Measurements from ENCODE around the gene C10orf62. TPM values are rescaled to one million over a fixed set of nuclear protein-coding genes. Genes with fewer than 3 reads are reported as not detected.

C10orf62 gene
- total RNA-seq, 1 donor, result 0.36 TPM

GRCh38 chr10:97618285-97618684, 28.8 kb downstream of the C10orf62 start:
- no peaks in the 10 kb centered on the region for H3K4me1 ChIP-seq (ENCODE audit: insufficient read depth, low read length)
- no peaks in the 10 kb centered on the region for H3K9me3 ChIP-seq (ENCODE audit: low read depth, low read length)
- no peaks in the 10 kb centered on the region for H4K20me1 ChIP-seq (ENCODE audit: insufficient read depth, low read length)
- H3K27me3 ChIP-seq (ENCODE audit: insufficient read depth, low read length), result no peaks in the 10 kb centered on the region
- peaks cover 4% of the 10 kb centered on the region for H3K36me3 ChIP-seq (ENCODE audit: insufficient read depth, low read length)
- H3K4me3 ChIP-seq (ENCODE audit: insufficient read depth, low read length), result no peak overlapping the region
- H3K79me2 ChIP-seq (ENCODE audit: insufficient read depth, low read length), result peaks cover 2% of the 10 kb centered on the region
- TF ChIP-seq CTCF (IDR thresholded peaks at IDR 0.05; ENCODE audit: extremely low read depth, low read depth, low read length), result no peak
- H3K4me2 ChIP-seq (ENCODE audit: insufficient read depth, low read length), result no peak overlapping the region
- no peak overlapping the region for H2AFZ ChIP-seq (ENCODE audit: low read length)
- H3K27ac ChIP-seq (ENCODE audit: low read depth, low read length), result no peak overlapping the region
- no peak for DNase-seq (ENCODE audit: insufficient read length, low spot score, missing footprints)

GRCh38 chr10:97618733-97619132, 29.2 kb downstream of the C10orf62 start:
- H3K9me3 ChIP-seq (ENCODE audit: low read depth, low read length), result no peaks in the 10 kb centered on the region
- no peaks in the 10 kb centered on the region for H3K4me1 ChIP-seq (ENCODE audit: insufficient read depth, low read length)
- peaks cover 4% of the 10 kb centered on the region for H3K36me3 ChIP-seq (ENCODE audit: insufficient read depth, low read length)
- no peak overlapping the region for H3K27ac ChIP-seq (ENCODE audit: low read depth, low read length)
- no peak overlapping the region for H3K4me3 ChIP-seq (ENCODE audit: insufficient read depth, low read length)
- no peak for TF ChIP-seq CTCF (IDR thresholded peaks at IDR 0.05; ENCODE audit: extremely low read depth, low read depth, low read length)
- no peaks in the 10 kb centered on the region for H3K27me3 ChIP-seq (ENCODE audit: insufficient read depth, low read length)
- H2AFZ ChIP-seq (ENCODE audit: low read length), result no peak overlapping the region
- peaks cover 2% of the 10 kb centered on the region for H3K79me2 ChIP-seq (ENCODE audit: insufficient read depth, low read length)
- DNase-seq (ENCODE audit: insufficient read length, low spot score, missing footprints), result no peak
- no peak overlapping the region for H3K4me2 ChIP-seq (ENCODE audit: insufficient read depth, low read length)
- H4K20me1 ChIP-seq (ENCODE audit: insufficient read depth, low read length), result no peaks in the 10 kb centered on the region

- no peaks in the 10 kb centered on the region for H4K20me1 ChIP-seq (ENCODE audit: insufficient read depth, low read length)
- no peaks in the 10 kb centered on the region for H3K9me3 ChIP-seq (ENCODE audit: low read depth, low read length)
- no peak overlapping the region for H3K4me2 ChIP-seq (ENCODE audit: insufficient read depth, low read length)
- H3K79me2 ChIP-seq (ENCODE audit: insufficient read depth, low read length), result peaks cover 2% of the 10 kb centered on the region
- TF ChIP-seq CTCF (IDR thresholded peaks at IDR 0.05; ENCODE audit: extremely low read depth, low read depth, low read length), result no peak
- no peak overlapping the region for H2AFZ ChIP-seq (ENCODE audit: low read length)
- H3K27me3 ChIP-seq (ENCODE audit: insufficient read depth, low read length), result no peaks in the 10 kb centered on the region
- H3K36me3 ChIP-seq (ENCODE audit: insufficient read depth, low read length), result no peaks in the 10 kb centered on the region
- no peak overlapping the region for H3K27ac ChIP-seq (ENCODE audit: low read depth, low read length)
- H3K4me1 ChIP-seq (ENCODE audit: insufficient read depth, low read length), result no peaks in the 10 kb centered on the region
- H3K4me3 ChIP-seq (ENCODE audit: insufficient read depth, low read length), result no peak overlapping the region
- DNase-seq (ENCODE audit: insufficient read length, low spot score, missing footprints), result no peak
Observed at GRCh38 chr10:97623277-97623676, 33.8 kb downstream of the C10orf62 start.

GRCh38 chr10:97627731-97628130, 38.2 kb downstream of the C10orf62 start:
- no peak for DNase-seq (ENCODE audit: insufficient read length, low spot score, missing footprints)
- no peak overlapping the region for H3K27ac ChIP-seq (ENCODE audit: low read depth, low read length)
- TF ChIP-seq CTCF (IDR thresholded peaks at IDR 0.05; ENCODE audit: extremely low read depth, low read depth, low read length), result no peak

More at GRCh38 chr10:97627731-97628130, 38.2 kb downstream of the C10orf62 start:
- H3K36me3 ChIP-seq (ENCODE audit: insufficient read depth, low read length), result no peaks in the 10 kb centered on the region
- no peaks in the 10 kb centered on the region for H3K9me3 ChIP-seq (ENCODE audit: low read depth, low read length)
- H3K4me1 ChIP-seq (ENCODE audit: insufficient read depth, low read length), result no peaks in the 10 kb centered on the region
- H2AFZ ChIP-seq (ENCODE audit: low read length), result no peak overlapping the region
- H3K4me3 ChIP-seq (ENCODE audit: insufficient read depth, low read length), result no peak overlapping the region
- H3K4me2 ChIP-seq (ENCODE audit: insufficient read depth, low read length), result no peak overlapping the region
- peaks cover 4% of the 10 kb centered on the region for H4K20me1 ChIP-seq (ENCODE audit: insufficient read depth, low read length)
- H3K79me2 ChIP-seq (ENCODE audit: insufficient read depth, low read length), result peaks cover 15% of the 10 kb centered on the region
- H3K27me3 ChIP-seq (ENCODE audit: insufficient read depth, low read length), result no peaks in the 10 kb centered on the region
